Measurements from ENCODE around the gene S100A10. TPM values are rescaled to one million over a fixed set of nuclear protein-coding genes. Genes with fewer than 3 reads are reported as not detected.

S100A10 gene
- total RNA-seq, 1 experiment from 2014 or later: 161 TPM

DNA sequence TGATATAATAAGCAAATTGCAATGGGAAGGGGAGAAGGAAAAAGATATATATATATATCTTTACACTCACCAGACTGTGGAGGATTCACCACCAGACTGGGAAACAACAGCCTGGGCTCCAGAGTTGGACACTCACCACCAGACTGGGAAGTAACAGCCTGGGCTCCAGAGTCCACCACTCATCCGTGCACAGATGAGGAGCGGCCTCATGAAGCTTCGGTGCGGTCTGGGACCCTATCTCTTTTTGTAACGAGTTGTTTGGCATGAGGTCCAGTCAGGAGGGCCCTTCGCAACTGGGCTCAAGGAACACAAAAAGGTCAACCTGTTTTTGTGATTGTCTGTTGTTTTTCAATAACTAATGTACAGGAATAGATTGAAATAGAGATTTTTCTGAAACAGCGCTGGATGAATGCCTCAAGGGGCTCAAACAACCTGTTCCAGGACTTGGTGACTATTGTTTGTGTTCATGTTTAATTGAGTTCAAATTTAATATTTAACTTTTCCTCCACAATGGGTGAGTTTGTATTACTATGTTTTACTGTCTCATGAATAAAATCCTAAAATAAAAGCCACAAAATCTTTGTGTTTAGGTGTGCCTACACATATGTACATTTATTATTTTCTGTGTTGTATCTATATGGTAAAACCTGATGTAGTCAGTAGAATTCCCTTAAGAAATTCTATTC, 40.1 kb downstream of the S100A10 start:
- DNase-seq (ENCODE audit: low spot score) (no peak), ATAC-seq (no peak)
- Mint-ChIP-seq H3K4me1 (no peaks in the 10 kb centered on the region), H3K27me3 (ENCODE audit: low read depth) (no peaks in the 10 kb centered on the region; the same call in 1 of the 2 replicates), H3K4me3 (no peak overlapping the region), H3K27ac (no peak overlapping the region), H3K36me3 (no peaks in the 10 kb centered on the region), H3K9me3 (no peaks in the 10 kb centered on the region)
- TF ChIP-seq, protein P1, sequence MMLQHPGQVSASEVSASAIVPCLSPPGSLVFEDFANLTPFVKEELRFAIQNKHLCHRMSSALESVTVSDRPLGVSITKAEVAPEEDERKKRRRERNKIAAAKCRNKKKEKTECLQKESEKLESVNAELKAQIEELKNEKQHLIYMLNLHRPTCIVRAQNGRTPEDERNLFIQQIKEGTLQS (CRISPR knock-in tag; conservative IDR thresholded peaks at IDR 0.05): no peak
- TF ChIP-seq, protein P2, sequence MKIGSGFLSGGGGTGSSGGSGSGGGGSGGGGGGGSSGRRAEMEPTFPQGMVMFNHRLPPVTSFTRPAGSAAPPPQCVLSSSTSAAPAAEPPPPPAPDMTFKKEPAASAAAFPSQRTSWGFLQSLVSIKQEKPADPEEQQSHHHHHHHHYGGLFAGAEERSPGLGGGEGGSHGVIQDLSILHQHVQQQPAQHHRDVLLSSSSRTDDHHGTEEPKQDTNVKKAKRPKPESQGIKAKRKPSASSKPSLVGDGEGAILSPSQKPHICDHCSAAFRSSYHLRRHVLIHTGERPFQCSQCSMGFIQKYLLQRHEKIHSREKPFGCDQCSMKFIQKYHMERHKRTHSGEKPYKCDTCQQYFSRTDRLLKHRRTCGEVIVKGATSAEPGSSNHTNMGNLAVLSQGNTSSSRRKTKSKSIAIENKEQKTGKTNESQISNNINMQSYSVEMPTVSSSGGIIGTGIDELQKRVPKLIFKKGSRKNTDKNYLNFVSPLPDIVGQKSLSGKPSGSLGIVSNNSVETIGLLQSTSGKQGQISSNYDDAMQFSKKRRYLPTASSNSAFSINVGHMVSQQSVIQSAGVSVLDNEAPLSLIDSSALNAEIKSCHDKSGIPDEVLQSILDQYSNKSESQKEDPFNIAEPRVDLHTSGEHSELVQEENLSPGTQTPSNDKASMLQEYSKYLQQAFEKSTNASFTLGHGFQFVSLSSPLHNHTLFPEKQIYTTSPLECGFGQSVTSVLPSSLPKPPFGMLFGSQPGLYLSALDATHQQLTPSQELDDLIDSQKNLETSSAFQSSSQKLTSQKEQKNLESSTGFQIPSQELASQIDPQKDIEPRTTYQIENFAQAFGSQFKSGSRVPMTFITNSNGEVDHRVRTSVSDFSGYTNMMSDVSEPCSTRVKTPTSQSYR (CRISPR knock-in tag; IDR thresholded peaks at IDR 0.05): no peak
- no peak for TF ChIP-seq TEAD4 (CRISPR knock-in tag; IDR thresholded peaks at IDR 0.05)
- TF ChIP-seq, protein P3, sequence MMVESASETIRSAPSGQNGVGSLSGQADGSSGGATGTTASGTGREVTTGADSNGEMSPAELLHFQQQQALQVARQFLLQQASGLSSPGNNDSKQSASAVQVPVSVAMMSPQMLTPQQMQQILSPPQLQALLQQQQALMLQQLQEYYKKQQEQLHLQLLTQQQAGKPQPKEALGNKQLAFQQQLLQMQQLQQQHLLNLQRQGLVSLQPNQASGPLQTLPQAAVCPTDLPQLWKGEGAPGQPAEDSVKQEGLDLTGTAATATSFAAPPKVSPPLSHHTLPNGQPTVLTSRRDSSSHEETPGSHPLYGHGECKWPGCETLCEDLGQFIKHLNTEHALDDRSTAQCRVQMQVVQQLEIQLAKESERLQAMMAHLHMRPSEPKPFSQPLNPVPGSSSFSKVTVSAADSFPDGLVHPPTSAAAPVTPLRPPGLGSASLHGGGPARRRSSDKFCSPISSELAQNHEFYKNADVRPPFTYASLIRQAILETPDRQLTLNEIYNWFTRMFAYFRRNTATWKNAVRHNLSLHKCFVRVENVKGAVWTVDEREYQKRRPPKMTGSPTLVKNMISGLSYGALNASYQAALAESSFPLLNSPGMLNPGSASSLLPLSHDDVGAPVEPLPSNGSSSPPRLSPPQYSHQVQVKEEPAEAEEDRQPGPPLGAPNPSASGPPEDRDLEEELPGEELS (CRISPR knock-in tag; IDR thresholded peaks at IDR 0.05): no peak
- ChIA-PET POLR2A (no interaction called here), CTCF (interaction anchor here (1.0 to 2.2 kb wide), 5 partner anchors 14 to 81 kb away, joined by 3 to 10 read pairs (median 7); no protein-coding TSS in a partner anchor)

DNA sequence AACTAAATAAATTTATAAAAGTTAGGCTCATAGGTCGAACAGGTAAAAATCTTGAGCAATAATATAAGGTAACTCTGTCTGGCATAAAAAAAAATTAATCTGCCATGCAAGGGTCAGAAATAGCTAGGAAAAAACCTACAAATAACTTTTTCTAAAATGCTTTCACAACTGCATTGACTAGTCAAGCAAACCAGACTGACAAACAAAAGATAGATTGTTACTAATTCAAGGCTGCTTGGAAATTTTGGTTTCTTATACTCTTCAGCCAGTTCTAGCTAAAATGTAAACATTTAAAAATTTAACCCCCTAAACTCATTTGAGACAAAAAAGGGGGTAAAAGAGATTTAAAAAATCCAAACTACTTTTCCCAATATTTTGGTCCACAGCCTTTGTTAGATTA, 40.8 kb downstream of the S100A10 start:
- no peak overlapping the region for H3K4me3 Mint-ChIP-seq
- CTCF ChIA-PET: interaction anchor here (1.0 to 2.2 kb wide), 4 partner anchors 15 to 82 kb away, joined by 3 to 10 read pairs (median 6); no protein-coding TSS in a partner anchor
- H3K9me3 Mint-ChIP-seq: no peaks in the 10 kb centered on the region
- H3K36me3 Mint-ChIP-seq: no peaks in the 10 kb centered on the region
- H3K27me3 Mint-ChIP-seq (ENCODE audit: low read depth): no peaks in the 10 kb centered on the region; the same call in 1 of the 2 replicates
- no peaks in the 10 kb centered on the region for H3K4me1 Mint-ChIP-seq
- POLR2A ChIA-PET: no interaction called here
- TF ChIP-seq, protein P4, sequence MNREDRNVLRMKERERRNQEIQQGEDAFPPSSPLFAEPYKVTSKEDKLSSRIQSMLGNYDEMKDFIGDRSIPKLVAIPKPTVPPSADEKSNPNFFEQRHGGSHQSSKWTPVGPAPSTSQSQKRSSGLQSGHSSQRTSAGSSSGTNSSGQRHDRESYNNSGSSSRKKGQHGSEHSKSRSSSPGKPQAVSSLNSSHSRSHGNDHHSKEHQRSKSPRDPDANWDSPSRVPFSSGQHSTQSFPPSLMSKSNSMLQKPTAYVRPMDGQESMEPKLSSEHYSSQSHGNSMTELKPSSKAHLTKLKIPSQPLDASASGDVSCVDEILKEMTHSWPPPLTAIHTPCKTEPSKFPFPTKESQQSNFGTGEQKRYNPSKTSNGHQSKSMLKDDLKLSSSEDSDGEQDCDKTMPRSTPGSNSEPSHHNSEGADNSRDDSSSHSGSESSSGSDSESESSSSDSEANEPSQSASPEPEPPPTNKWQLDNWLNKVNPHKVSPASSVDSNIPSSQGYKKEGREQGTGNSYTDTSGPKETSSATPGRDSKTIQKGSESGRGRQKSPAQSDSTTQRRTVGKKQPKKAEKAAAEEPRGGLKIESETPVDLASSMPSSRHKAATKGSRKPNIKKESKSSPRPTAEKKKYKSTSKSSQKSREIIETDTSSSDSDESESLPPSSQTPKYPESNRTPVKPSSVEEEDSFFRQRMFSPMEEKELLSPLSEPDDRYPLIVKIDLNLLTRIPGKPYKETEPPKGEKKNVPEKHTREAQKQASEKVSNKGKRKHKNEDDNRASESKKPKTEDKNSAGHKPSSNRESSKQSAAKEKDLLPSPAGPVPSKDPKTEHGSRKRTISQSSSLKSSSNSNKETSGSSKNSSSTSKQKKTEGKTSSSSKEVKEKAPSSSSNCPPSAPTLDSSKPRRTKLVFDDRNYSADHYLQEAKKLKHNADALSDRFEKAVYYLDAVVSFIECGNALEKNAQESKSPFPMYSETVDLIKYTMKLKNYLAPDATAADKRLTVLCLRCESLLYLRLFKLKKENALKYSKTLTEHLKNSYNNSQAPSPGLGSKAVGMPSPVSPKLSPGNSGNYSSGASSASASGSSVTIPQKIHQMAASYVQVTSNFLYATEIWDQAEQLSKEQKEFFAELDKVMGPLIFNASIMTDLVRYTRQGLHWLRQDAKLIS (CRISPR knock-in tag; IDR thresholded peaks at IDR 0.05; ENCODE audit: borderline replicate concordance): no peak
- no peak for TF ChIP-seq NR2C2 (CRISPR knock-in tag; IDR thresholded peaks at IDR 0.05)
- TF ChIP-seq JUN (CRISPR knock-in tag; IDR thresholded peaks at IDR 0.05): no peak
- no peak for TF ChIP-seq NR3C1 (CRISPR knock-in tag; conservative IDR thresholded peaks at IDR 0.05; ENCODE audit: low read depth)
- TF ChIP-seq, protein P5, sequence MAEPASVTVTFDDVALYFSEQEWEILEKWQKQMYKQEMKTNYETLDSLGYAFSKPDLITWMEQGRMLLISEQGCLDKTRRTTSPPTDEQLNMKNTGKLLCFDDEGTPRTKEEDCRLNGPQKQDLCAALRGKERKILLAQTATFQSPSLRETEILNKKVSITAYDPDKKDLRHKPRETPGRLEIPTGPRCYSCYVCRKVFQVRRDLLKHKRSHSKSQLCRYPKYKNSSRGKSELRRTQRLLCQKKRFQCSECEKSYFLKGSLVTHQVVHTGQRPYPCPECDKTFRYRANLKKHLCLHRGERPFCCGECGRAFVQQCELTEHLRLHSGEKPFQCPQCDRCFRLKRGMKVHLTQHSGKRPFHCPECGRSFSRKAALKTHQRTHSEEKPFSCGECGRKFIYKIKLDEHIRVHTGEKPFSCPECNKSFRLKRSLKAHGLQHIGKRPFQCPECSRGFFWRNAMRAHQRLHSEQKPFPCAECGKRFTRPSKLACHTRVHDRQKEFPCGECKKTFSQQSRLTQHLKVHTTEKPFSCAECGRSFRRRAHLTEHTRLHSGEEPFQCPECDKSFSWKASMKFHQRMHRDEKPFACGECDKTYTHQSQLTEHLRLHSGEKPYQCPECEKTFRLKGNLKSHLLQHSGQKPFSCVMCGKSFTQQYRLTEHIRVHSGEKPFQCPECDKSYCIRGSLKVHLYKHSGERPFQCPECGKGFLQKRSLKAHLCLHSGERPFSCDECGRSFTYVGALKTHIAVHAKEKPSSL (CRISPR knock-in tag; conservative IDR thresholded peaks at IDR 0.05): no peak
- TF ChIP-seq TEAD4 (CRISPR knock-in tag; IDR thresholded peaks at IDR 0.05): no peak
- H3K27ac Mint-ChIP-seq: no peak overlapping the region
- ATAC-seq (no peak), DNase-seq (ENCODE audit: low spot score) (no peak)

Data from WTC11 (cell line).